ENCODE results near the gene CASP12.

DNA sequence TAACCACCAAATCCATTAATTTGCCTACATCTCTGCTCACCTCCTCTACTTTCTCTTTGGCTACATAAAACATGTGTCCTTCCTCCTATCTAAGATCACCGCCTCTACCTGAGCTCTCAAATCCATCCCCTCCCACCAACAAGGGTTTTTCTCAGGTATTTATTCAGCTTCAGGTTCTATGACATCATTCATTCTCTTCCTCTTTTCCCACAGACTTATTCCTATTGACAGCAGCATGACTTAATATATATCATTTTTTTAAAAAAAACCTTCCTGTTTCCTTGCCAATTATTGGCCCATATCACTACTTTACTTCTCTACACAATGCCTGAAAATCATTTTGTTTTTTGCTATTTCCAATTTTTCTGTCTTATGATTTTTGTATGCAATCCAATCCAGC is 4.4 kb downstream of the CASP12 start:
- TF ChIP-seq, protein P1, sequence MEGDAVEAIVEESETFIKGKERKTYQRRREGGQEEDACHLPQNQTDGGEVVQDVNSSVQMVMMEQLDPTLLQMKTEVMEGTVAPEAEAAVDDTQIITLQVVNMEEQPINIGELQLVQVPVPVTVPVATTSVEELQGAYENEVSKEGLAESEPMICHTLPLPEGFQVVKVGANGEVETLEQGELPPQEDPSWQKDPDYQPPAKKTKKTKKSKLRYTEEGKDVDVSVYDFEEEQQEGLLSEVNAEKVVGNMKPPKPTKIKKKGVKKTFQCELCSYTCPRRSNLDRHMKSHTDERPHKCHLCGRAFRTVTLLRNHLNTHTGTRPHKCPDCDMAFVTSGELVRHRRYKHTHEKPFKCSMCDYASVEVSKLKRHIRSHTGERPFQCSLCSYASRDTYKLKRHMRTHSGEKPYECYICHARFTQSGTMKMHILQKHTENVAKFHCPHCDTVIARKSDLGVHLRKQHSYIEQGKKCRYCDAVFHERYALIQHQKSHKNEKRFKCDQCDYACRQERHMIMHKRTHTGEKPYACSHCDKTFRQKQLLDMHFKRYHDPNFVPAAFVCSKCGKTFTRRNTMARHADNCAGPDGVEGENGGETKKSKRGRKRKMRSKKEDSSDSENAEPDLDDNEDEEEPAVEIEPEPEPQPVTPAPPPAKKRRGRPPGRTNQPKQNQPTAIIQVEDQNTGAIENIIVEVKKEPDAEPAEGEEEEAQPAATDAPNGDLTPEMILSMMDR (conservative IDR thresholded peaks at IDR 0.05; ENCODE audit: low read depth in 2 of 2) = no peak
- no peak for TF ChIP-seq EZH2 (IDR thresholded peaks at IDR 0.05; ENCODE audit: low read depth, unreplicated experiment)
- TF ChIP-seq, protein P2, sequence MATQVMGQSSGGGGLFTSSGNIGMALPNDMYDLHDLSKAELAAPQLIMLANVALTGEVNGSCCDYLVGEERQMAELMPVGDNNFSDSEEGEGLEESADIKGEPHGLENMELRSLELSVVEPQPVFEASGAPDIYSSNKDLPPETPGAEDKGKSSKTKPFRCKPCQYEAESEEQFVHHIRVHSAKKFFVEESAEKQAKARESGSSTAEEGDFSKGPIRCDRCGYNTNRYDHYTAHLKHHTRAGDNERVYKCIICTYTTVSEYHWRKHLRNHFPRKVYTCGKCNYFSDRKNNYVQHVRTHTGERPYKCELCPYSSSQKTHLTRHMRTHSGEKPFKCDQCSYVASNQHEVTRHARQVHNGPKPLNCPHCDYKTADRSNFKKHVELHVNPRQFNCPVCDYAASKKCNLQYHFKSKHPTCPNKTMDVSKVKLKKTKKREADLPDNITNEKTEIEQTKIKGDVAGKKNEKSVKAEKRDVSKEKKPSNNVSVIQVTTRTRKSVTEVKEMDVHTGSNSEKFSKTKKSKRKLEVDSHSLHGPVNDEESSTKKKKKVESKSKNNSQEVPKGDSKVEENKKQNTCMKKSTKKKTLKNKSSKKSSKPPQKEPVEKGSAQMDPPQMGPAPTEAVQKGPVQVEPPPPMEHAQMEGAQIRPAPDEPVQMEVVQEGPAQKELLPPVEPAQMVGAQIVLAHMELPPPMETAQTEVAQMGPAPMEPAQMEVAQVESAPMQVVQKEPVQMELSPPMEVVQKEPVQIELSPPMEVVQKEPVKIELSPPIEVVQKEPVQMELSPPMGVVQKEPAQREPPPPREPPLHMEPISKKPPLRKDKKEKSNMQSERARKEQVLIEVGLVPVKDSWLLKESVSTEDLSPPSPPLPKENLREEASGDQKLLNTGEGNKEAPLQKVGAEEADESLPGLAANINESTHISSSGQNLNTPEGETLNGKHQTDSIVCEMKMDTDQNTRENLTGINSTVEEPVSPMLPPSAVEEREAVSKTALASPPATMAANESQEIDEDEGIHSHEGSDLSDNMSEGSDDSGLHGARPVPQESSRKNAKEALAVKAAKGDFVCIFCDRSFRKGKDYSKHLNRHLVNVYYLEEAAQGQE (IDR thresholded peaks at IDR 0.05; ENCODE audit: unreplicated experiment) = no peak
- TF ChIP-seq POLR2AphosphoS5 (IDR thresholded peaks at IDR 0.05; ENCODE audit: low read depth) = no peak
- no peak for TF ChIP-seq CREB1 (CRISPR knock-in tag; IDR thresholded peaks at IDR 0.05; ENCODE audit: low read depth)
- no peak for TF ChIP-seq JUNB (IDR thresholded peaks at IDR 0.05; ENCODE audit: unreplicated experiment)
- no peak for TF ChIP-seq NANOG (IDR thresholded peaks at IDR 0.05; ENCODE audit: borderline replicate concordance)
- no peak for TF ChIP-seq EZH2phosphoT487 (IDR thresholded peaks at IDR 0.05; ENCODE audit: unreplicated experiment)
- TF ChIP-seq, protein P3, sequence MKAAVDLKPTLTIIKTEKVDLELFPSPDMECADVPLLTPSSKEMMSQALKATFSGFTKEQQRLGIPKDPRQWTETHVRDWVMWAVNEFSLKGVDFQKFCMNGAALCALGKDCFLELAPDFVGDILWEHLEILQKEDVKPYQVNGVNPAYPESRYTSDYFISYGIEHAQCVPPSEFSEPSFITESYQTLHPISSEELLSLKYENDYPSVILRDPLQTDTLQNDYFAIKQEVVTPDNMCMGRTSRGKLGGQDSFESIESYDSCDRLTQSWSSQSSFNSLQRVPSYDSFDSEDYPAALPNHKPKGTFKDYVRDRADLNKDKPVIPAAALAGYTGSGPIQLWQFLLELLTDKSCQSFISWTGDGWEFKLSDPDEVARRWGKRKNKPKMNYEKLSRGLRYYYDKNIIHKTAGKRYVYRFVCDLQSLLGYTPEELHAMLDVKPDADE (IDR thresholded peaks at IDR 0.05) = no peak
- TF ChIP-seq ZNF331 (CRISPR knock-in tag; IDR thresholded peaks at IDR 0.05; ENCODE audit: low read depth) = no peak

All from GM23338 (cell line).